HG02642 (cell line): ENCODE data around the gene EPB41L4A.

Experiments
- ATAC-seq: cut with Tn5 transposase; IDR thresholded peaks from one replicate; pipeline ENCODE4 v1.9.1; 2021; ENCODE audit warnings: mild to moderate bottlenecking; ENCODE audit not compliant: unreplicated experiment, poor library complexity

EPB41L4A gene

GRCh38 chr5:112183103-112183711 is 235.9 kb downstream of the EPB41L4A start:
- ATAC-seq = no peak

GRCh38 chr5:112179290-112179689 is 239.8 kb downstream of the EPB41L4A start:
- ATAC-seq = no peak

- peak; percentile 84 for ATAC-seq
Observed at GRCh38 chr5:112174959-112175594, 244.0 kb downstream of the EPB41L4A start.

- no peak for ATAC-seq
Observed at GRCh38 chr5:112165897-112166737, 253.0 kb downstream of the EPB41L4A start.

- no peak for ATAC-seq
Observed at GRCh38 chr5:112165399-112165798, 253.7 kb downstream of the EPB41L4A start.

- ATAC-seq = no peak
Observed at GRCh38 chr5:112163435-112163834, 255.6 kb downstream of the EPB41L4A start.

- ATAC-seq = no peak
Observed at GRCh38 chr5:112161392-112161748, 257.7 kb downstream of the EPB41L4A start.

GRCh38 chr5:112160652-112161391 is 258.3 kb downstream of the EPB41L4A start:
- ATAC-seq = peak; percentile 98

- ATAC-seq = no peak
Observed at GRCh38 chr5:112159435-112159834, 259.6 kb downstream of the EPB41L4A start.

GRCh38 chr5:112156211-112156610 is 262.9 kb downstream of the EPB41L4A start:
- ATAC-seq = no peak

- no peak for ATAC-seq
Observed at GRCh38 chr5:112154940-112155686, 264.0 kb downstream of the EPB41L4A start.

- no peak for ATAC-seq
Observed at GRCh38 chr5:112149727-112150126, 269.4 kb downstream of the EPB41L4A start.

- ATAC-seq = peak; percentile 73
Observed at GRCh38 chr5:112146323-112147226, 272.5 kb downstream of the EPB41L4A start.

GRCh38 chr5:112143690-112144089 is 275.4 kb downstream of the EPB41L4A start:
- no peak for ATAC-seq

GRCh38 chr5:112142769-112143270 is 276.3 kb downstream of the EPB41L4A start:
- peak; percentile 42 for ATAC-seq

- ATAC-seq = no peak
Observed at GRCh38 chr5:112141582-112141981, 277.5 kb downstream of the EPB41L4A start.

GRCh38 chr5:112138526-112138925 is 280.6 kb downstream of the EPB41L4A start:
- ATAC-seq = no peak

- no peak for ATAC-seq
Observed at GRCh38 chr5:112136773-112137172, 282.3 kb downstream of the EPB41L4A start.

- no peak for ATAC-seq
Observed at GRCh38 chr5:112127861-112128260, 291.2 kb downstream of the EPB41L4A start.
